ENCODE data around the gene HASPIN. TPM values are rescaled to one million over a fixed set of nuclear protein-coding genes. Genes with fewer than 3 reads are reported as not detected.

HASPIN gene
- total RNA-seq, 1 donor from 2014 or later, result 22.9 TPM

DNA sequence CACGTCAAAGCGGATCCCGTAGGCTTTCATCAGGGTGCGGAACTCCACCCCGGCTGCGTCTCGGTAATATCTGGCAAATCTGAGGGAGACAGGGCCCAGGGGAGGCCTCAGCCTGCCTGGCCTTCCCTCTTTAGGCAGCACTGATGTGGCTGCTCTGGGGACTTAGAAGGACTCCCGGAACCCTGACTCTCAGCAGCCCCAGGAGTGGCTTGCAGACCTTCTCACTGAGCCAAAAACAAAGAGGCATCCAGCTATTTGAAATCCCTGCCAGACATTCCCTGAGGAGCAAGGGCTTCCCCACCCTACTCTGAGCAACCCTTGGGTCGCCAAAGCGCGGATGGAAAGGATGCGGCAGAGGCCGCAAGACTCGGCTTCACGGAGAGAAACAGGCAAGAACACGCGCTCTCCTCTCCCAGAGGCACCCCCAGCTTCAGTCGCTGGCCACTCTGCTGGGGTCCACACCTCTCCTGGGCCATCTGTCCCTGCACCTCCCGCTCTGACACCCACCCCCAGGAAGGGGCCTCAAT is 35.6 kb upstream of the HASPIN start:
- Mint-ChIP-seq H3K27ac (ENCODE audit: unreplicated experiment) (no peak overlapping the region), H3K4me1 (no peaks in the 10 kb centered on the region), H3K9me3 (no peaks in the 10 kb centered on the region), H3K4me3 (peak overlapping the region; percentile 12), H3K36me3 (ENCODE audit: low read depth) (no peaks in the 10 kb centered on the region), H3K27me3 (ENCODE audit: low read depth) (peaks cover 13% of the 10 kb centered on the region)
- DNase-seq (ENCODE audit: low read depth, low spot score), result no peak
- TF ChIP-seq, protein P1, sequence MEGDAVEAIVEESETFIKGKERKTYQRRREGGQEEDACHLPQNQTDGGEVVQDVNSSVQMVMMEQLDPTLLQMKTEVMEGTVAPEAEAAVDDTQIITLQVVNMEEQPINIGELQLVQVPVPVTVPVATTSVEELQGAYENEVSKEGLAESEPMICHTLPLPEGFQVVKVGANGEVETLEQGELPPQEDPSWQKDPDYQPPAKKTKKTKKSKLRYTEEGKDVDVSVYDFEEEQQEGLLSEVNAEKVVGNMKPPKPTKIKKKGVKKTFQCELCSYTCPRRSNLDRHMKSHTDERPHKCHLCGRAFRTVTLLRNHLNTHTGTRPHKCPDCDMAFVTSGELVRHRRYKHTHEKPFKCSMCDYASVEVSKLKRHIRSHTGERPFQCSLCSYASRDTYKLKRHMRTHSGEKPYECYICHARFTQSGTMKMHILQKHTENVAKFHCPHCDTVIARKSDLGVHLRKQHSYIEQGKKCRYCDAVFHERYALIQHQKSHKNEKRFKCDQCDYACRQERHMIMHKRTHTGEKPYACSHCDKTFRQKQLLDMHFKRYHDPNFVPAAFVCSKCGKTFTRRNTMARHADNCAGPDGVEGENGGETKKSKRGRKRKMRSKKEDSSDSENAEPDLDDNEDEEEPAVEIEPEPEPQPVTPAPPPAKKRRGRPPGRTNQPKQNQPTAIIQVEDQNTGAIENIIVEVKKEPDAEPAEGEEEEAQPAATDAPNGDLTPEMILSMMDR (conservative IDR thresholded peaks at IDR 0.05), result no peak

DNA sequence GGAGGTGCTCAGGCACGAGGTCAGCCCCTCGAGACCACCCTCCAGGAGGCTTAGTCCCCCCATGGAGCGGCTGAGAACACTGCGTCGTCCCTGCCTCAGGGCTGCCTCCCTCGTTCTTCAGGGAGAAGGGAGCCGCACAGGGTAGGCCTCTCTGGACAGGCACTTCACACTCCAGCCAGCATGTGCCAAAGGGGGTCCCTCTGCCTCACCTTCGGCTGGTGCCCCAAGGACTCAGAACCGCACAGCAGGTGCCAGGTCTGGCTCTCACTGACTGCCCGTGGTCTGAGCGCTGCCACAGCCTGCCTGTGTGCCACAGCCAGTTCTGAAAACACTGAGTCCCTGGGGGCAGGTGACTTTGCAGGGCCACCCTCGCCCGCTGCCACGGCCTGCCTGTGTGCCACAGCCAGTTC is 34.8 kb upstream of the HASPIN start:
- peaks cover 19% of the 10 kb centered on the region for H3K27me3 Mint-ChIP-seq (ENCODE audit: low read depth)
- no peak for DNase-seq (ENCODE audit: low read depth, low spot score)
- no peak overlapping the region for H3K27ac Mint-ChIP-seq (ENCODE audit: unreplicated experiment)
- H3K4me1 Mint-ChIP-seq, result no peaks in the 10 kb centered on the region
- TF ChIP-seq, protein P1 (conservative IDR thresholded peaks at IDR 0.05), result no peak
- no peaks in the 10 kb centered on the region for H3K36me3 Mint-ChIP-seq (ENCODE audit: low read depth)
- no peaks in the 10 kb centered on the region for H3K9me3 Mint-ChIP-seq
- no peak overlapping the region for H3K4me3 Mint-ChIP-seq

DNA sequence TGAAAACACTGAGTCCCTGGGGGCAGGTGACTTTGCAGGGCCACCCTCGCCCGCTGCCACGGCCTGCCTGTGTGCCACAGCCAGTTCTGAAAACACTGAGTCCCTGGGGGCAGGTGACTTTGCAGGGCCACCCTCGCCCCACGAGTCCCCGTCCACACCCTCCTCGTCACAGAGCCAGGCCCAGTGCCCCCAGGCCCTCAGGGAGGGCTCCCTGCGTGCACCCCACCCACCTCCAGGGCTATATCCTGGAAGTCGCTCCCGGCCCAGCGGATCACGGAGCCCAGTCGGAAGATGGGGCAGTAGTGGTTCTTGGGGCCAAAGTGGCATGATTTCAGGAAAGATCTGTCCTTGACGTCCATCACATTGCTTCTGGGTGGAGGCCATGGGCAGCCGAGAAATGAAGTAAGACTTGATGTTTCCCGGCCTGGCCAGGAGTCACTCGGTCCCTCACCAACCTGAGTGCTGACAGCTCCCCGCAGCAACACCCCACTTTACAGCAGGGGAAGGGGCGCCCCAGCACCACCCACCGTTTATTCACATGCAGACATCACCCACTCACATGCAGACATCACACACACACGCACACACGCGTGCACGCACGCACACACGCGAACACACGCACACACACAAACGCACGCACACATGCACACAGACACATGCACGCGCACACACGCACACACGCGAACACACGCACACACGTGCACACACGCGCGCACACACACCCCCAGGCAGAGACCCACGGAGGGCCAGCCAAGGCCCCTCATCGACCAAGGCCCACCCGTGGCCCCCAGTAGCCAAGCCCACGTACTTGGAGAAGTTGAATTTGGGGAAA is 34.2 kb upstream of the HASPIN start:
- Mint-ChIP-seq H3K9me3 (no peaks in the 10 kb centered on the region), H3K27me3 (ENCODE audit: low read depth) (peaks cover 25% of the 10 kb centered on the region), H3K36me3 (ENCODE audit: low read depth) (no peaks in the 10 kb centered on the region), H3K27ac (ENCODE audit: unreplicated experiment) (peak overlapping the region; percentile 54), H3K4me3 (no peak overlapping the region), H3K4me1 (peaks cover under 1% of the 10 kb centered on the region)
- TF ChIP-seq, protein P1 (conservative IDR thresholded peaks at IDR 0.05), result no peak
- DNase-seq (ENCODE audit: low read depth, low spot score), result no peak

DNA sequence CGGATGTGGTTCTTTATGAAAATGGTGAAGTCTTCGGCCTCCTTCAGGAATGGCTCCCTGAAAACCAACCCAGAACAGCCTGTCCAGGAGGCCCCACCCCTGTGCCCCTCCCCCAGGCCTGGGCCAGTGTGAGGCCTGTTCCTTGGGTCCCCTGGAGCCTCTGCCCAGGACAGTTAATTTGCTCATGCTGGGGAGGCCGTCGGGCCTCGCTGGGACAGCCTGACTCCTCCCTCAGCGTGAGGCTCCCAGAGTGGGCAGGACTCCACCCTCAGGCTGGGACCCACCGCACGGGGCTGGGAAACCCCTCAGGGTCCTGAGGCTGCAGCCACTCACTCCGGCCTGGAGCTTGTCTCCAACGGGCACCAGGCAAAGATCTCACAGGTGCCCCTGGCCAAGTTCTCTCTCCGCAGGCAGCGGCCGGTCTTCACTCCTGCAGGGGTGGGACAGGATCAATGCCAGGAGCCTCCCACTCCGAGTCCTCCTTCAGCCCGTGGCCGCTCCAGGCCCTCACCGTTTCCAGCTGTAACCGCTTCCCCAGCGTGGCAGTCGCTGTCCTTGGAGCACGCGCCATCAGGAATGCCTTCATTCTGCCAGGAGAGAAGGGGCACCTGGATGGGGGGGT is 33.5 kb upstream of the HASPIN start:
- H3K36me3 Mint-ChIP-seq (ENCODE audit: low read depth), result no peaks in the 10 kb centered on the region
- no peaks in the 10 kb centered on the region for H3K9me3 Mint-ChIP-seq
- H3K27me3 Mint-ChIP-seq (ENCODE audit: low read depth), result peaks cover 32% of the 10 kb centered on the region
- H3K4me1 Mint-ChIP-seq, result peaks cover 4% of the 10 kb centered on the region
- H3K27ac Mint-ChIP-seq (ENCODE audit: unreplicated experiment), result no peak overlapping the region
- no peak overlapping the region for H3K4me3 Mint-ChIP-seq
- TF ChIP-seq, protein P1 (conservative IDR thresholded peaks at IDR 0.05), result no peak
- no peak for DNase-seq (ENCODE audit: low read depth, low spot score)

DNA sequence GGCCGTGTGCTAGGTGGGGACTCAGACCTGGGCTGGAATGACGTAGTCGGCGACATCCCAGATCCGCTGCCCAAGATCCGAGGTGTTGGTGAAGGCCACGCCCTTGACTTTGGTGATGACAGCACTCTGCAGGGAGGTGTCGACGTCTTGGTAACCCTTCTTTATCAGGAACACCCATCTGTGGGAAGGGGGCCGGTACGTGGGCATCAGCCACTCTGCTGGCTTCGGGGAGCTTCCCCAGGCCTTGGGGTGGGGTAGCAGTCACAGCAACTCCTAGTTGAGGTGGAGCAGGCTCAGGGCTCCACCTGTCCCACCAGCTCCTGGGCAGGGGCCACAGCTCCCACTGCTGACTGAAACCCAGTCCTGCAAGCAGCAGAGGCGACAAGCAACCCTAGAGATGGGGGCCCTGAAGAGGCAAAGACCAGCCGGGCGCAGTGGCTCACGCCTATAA is 32.1 kb upstream of the HASPIN start:
- no peaks in the 10 kb centered on the region for H3K9me3 Mint-ChIP-seq
- DNase-seq (ENCODE audit: low read depth, low spot score), result no peak
- no peaks in the 10 kb centered on the region for H3K36me3 Mint-ChIP-seq (ENCODE audit: low read depth)
- peaks cover 4% of the 10 kb centered on the region for H3K4me1 Mint-ChIP-seq
- no peak overlapping the region for H3K27ac Mint-ChIP-seq (ENCODE audit: unreplicated experiment)
- peaks cover 45% of the 10 kb centered on the region for H3K27me3 Mint-ChIP-seq (ENCODE audit: low read depth)
- TF ChIP-seq, protein P1 (conservative IDR thresholded peaks at IDR 0.05), result no peak
- H3K4me3 Mint-ChIP-seq, result no peak overlapping the region
